Tibial nerve (tissue), 3 donors: ENCODE results near the gene FER.

Source experiments
- POLR2A ChIP-seq, 2 donors: fragments of 450-650 bp; IDR thresholded peaks; one replicate each; pipeline ENCODE4 v1.6.1; 2017; ENCODE audit warnings: antibody characterized with exemption in 2 of 2, mild to moderate bottlenecking in 2 of 2, moderate library complexity in 2 of 2
- TF ChIP-seq, protein P1 (sequence below), 5 experiments: fragments of 200-600 bp in 3 of 5; fragments of 450-650 bp in 2 of 5; sonication (generic) in 3 of 5; IDR thresholded peaks; one replicate each; pipeline ENCODE4 v1.5.1; 2016 to 2019; ENCODE audit warnings: antibody characterized with exemption in 5 of 5, mild to moderate bottlenecking in 3 of 5, moderate library complexity in 2 of 5

DNA sequence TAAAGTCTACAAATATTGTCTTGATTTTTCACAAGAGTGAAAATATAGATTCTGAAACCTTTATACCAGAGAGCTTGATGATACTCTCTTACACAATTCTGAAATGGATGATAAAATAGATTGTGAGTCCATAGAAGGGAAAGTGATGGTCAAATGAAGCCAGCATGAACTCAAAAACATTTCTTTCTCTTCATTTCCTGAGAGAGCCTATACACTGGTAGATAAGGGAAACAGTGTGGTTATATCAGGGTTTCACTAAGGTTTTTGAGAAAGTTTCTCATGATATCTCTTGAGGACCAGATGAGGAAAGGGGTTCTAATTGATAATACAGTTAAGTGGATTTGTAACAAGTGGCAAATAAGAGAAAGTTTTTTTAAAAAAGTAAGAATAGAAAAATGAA lies 407.9 kb downstream of the FER start:
- TF ChIP-seq, protein P1, sequence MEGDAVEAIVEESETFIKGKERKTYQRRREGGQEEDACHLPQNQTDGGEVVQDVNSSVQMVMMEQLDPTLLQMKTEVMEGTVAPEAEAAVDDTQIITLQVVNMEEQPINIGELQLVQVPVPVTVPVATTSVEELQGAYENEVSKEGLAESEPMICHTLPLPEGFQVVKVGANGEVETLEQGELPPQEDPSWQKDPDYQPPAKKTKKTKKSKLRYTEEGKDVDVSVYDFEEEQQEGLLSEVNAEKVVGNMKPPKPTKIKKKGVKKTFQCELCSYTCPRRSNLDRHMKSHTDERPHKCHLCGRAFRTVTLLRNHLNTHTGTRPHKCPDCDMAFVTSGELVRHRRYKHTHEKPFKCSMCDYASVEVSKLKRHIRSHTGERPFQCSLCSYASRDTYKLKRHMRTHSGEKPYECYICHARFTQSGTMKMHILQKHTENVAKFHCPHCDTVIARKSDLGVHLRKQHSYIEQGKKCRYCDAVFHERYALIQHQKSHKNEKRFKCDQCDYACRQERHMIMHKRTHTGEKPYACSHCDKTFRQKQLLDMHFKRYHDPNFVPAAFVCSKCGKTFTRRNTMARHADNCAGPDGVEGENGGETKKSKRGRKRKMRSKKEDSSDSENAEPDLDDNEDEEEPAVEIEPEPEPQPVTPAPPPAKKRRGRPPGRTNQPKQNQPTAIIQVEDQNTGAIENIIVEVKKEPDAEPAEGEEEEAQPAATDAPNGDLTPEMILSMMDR (IDR thresholded peaks at IDR 0.05), result no peak
- no peak for TF ChIP-seq POLR2A (IDR thresholded peaks at IDR 0.05)
